ENCODE data around the gene AQP10.

Gene AQP10

DNA sequence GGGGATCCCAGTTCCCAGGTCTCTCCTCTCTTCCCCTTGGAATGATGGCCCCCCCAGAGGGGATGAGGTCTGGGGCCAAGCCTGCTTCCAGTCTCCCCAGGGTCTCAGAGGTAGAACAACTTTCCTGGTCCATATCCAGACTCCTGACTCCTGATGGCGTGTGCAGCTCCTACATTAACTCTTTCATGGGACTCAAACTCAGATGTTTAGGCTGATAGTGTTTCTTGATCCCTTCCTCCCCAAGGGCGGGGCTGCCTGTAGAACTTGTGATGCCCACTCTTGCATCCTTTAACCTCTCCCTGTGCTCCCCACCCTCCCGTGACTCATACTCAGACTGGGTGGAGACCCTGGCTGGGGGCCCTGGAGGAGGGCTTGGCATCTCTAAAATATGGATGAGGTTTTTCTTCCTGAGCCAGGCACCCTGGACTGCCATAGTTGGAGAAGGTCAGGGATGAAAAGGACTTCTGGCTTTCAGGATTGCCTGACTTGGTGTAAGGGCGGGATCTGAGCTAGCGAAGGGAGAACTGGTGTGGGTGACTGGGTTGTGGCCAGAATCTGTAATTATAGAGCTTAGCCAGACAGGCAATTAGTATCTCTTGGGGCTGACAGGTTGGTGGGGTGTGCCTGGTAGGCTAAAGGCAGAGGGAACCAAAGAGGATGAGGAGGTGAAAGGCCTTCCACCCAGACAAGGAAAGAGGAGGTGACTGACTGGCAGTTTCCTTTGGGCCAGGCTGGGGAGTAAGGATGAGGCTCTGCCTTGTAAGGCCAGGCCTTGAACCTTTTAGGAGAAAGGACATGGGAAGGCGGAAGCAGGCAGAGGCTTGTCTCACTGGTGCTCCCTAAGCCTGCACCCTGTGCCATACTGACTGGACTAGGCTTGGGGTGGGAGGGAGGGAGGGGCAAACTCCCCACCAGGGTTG lies 5.9 kb downstream of the AQP10 start:
- no peaks in the 10 kb centered on the region for H3K27me3 ChIP-seq (ENCODE audit: control insufficient read depth, insufficient read depth, low read length)
- peak overlapping the region; percentile 90 for H3K27ac ChIP-seq (ENCODE audit: low read depth, low read length)
- H3K36me3 ChIP-seq (ENCODE audit: control insufficient read depth, insufficient read depth, low read length) = peaks cover 10% of the 10 kb centered on the region
- peaks cover 25% of the 10 kb centered on the region for H3K4me1 ChIP-seq (ENCODE audit: control insufficient read depth, insufficient read depth, low read length)
- peak overlapping the region; percentile 81 for H3K4me3 ChIP-seq (ENCODE audit: low read length)
- no peak overlapping the region for H3K9ac ChIP-seq (ENCODE audit: low read length)

DNA sequence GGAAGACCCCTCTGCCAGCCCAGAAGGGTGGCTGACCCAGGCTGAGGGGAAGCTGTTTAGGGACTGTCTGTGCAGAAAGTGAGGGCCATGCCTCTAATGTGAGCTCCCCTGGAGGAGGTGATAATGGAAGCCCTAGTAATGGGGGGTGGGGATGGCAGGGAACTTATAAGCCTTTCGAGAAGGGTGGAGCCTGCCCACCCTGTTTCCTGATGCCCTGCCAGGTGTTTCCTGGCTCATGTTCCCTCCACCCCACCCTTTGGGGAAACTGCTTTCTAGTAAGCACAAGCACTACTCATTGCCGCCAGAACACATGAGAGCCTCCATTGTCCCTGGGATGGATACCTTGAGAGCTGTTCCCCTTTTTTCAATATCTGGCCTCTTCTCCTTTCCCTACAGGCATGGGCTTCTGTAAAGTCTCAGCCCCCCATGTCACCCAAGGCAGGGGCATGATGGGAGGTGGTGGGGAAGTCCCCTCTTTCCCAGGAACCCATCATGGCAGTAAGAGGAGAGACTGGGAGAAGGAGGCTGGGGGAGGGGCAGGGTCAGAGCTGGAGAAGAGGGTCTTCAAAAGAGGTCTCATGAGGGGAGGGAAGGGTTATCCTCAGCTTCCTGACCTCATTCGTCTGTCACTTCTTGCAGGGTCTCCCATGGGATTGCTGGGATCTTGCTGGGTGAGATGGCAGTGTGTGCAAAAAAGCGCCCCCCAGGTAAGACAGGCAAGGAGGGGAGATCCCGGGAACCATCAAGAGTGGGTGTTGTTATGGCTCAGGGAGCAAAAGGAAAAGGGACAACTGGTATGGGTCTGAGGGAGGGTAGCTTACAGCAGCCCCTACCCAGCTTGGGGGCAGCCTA lies 6.8 kb downstream of the AQP10 start:
- Histone ChIP-seq H3K27me3 (ENCODE audit: control insufficient read depth, insufficient read depth, low read length) (no peaks in the 10 kb centered on the region), H3K4me1 (ENCODE audit: control insufficient read depth, insufficient read depth, low read length) (peaks cover 25% of the 10 kb centered on the region), H3K36me3 (ENCODE audit: control insufficient read depth, insufficient read depth, low read length) (peaks cover 13% of the 10 kb centered on the region), H3K4me3 (ENCODE audit: low read length) (peak overlapping the region; percentile 81), H3K27ac (ENCODE audit: low read depth, low read length) (peak overlapping the region; percentile 90), H3K9ac (ENCODE audit: low read length) (no peak overlapping the region)

GRCh38 chr1:154328318-154329151 lies 7.6 kb downstream of the AQP10 start:
- peak overlapping the region; percentile 25 for H3K27ac ChIP-seq (ENCODE audit: low read depth, low read length)
- H3K9ac ChIP-seq (ENCODE audit: low read length) = peak overlapping the region; percentile 4
- H3K4me3 ChIP-seq (ENCODE audit: low read length) = peak overlapping the region; percentile 81
- H3K36me3 ChIP-seq (ENCODE audit: control insufficient read depth, insufficient read depth, low read length) = peaks cover 13% of the 10 kb centered on the region
- no peaks in the 10 kb centered on the region for H3K27me3 ChIP-seq (ENCODE audit: control insufficient read depth, insufficient read depth, low read length)
- peaks cover 25% of the 10 kb centered on the region for H3K4me1 ChIP-seq (ENCODE audit: control insufficient read depth, insufficient read depth, low read length)

GRCh38 chr1:154329152-154329521 lies 8.2 kb downstream of the AQP10 start:
- Histone ChIP-seq H3K27ac (ENCODE audit: low read depth, low read length) (no peak overlapping the region), H3K4me3 (ENCODE audit: low read length) (peak overlapping the region; percentile 62), H3K4me1 (ENCODE audit: control insufficient read depth, insufficient read depth, low read length) (peaks cover 25% of the 10 kb centered on the region), H3K27me3 (ENCODE audit: control insufficient read depth, insufficient read depth, low read length) (no peaks in the 10 kb centered on the region), H3K36me3 (ENCODE audit: control insufficient read depth, insufficient read depth, low read length) (peaks cover 15% of the 10 kb centered on the region), H3K9ac (ENCODE audit: low read length) (peak overlapping the region; percentile 4)

- Histone ChIP-seq H3K36me3 (ENCODE audit: control insufficient read depth, insufficient read depth, low read length) (peaks cover 19% of the 10 kb centered on the region), H3K4me3 (ENCODE audit: low read length) (no peak overlapping the region), H3K4me1 (ENCODE audit: control insufficient read depth, insufficient read depth, low read length) (peaks cover 30% of the 10 kb centered on the region), H3K9ac (ENCODE audit: low read length) (no peak overlapping the region), H3K27me3 (ENCODE audit: control insufficient read depth, insufficient read depth, low read length) (no peaks in the 10 kb centered on the region), H3K27ac (ENCODE audit: low read depth, low read length) (no peak overlapping the region)
These were observed 8.7 kb downstream of the AQP10 start for GRCh38 chr1:154329551-154330131.

DNA sequence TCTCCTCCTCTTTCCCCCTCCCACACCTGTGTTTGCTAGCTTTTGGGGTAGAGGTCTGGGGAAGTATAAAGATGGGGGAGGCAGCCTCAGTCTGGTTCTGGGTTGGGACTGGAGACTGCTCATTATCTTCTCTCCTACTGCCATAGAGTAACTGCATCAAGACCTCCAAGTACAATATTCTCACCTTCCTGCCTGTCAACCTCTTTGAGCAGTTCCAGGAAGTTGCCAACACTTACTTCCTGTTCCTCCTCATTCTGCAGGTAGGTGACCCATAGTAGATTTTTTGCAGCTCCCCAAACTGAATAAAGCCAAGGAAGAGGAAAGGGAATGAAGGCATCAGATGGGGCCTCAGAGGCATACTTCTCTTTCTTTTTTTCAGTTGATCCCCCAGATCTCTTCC lies 9.8 kb downstream of the AQP10 start:
- peaks cover 36% of the 10 kb centered on the region for H3K4me1 ChIP-seq (ENCODE audit: control insufficient read depth, insufficient read depth, low read length)
- H3K36me3 ChIP-seq (ENCODE audit: control insufficient read depth, insufficient read depth, low read length) = peaks cover 19% of the 10 kb centered on the region
- H3K27me3 ChIP-seq (ENCODE audit: control insufficient read depth, insufficient read depth, low read length) = no peaks in the 10 kb centered on the region
- H3K27ac ChIP-seq (ENCODE audit: low read depth, low read length) = no peak overlapping the region
- H3K4me3 ChIP-seq (ENCODE audit: low read length) = no peak overlapping the region
- H3K9ac ChIP-seq (ENCODE audit: low read length) = no peak overlapping the region

DNA sequence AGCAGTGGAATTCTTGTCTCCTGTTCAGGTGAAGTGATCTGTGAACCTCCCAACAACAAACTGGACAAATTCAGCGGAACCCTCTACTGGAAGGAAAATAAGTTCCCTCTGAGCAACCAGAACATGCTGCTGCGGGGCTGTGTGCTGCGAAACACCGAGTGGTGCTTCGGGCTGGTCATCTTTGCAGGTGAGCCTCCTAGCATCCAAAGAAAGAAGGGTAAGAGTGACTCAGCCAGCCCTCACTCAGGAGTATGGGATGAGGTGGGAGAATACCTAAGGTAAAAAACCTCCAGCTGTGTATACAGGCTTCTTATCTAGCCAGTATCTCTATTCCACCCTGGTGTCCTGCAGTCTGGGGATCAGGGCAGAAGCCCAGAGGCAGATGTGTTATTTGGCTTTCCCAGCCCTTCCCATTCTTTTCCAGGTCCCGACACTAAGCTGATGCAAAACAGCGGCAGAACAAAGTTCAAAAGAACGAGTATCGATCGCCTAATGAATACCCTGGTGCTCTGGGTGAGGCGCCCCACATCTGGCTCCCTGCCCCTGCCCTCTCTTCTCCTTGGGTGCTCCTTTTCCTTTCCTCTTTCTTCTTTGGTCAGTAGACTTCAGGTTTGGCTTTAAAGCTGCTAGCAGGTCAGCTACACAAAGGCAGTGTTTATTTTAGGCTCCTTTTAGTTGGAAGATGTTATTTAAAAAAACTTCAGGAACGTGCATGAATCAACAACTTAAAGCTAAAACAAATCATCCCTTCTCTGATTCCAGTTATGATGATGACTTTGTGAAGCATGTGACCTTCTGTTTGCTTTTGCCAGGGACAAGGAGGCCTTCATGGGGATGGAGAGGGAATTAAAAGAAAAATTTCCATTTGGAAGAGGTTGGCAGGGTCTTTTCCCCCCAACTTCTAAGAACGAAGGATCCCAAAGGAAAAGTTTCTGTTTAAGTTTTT lies 13.5 kb downstream of the AQP10 start:
- H3K36me3 ChIP-seq (ENCODE audit: control insufficient read depth, insufficient read depth, low read length) = peaks cover 25% of the 10 kb centered on the region
- no peak overlapping the region for H3K9ac ChIP-seq (ENCODE audit: low read length)
- no peaks in the 10 kb centered on the region for H3K27me3 ChIP-seq (ENCODE audit: control insufficient read depth, insufficient read depth, low read length)
- H3K4me1 ChIP-seq (ENCODE audit: control insufficient read depth, insufficient read depth, low read length) = peaks cover 13% of the 10 kb centered on the region
- peak overlapping the region; percentile 1 for H3K4me3 ChIP-seq (ENCODE audit: low read length)
- peak overlapping the region; percentile 33 for H3K27ac ChIP-seq (ENCODE audit: low read depth, low read length)

- Histone ChIP-seq H3K27me3 (ENCODE audit: control insufficient read depth, insufficient read depth, low read length) (no peaks in the 10 kb centered on the region), H3K4me1 (ENCODE audit: control insufficient read depth, insufficient read depth, low read length) (peaks cover 13% of the 10 kb centered on the region), H3K9ac (ENCODE audit: low read length) (no peak overlapping the region), H3K36me3 (ENCODE audit: control insufficient read depth, insufficient read depth, low read length) (peaks cover 25% of the 10 kb centered on the region), H3K4me3 (ENCODE audit: low read length) (peak overlapping the region; percentile 1), H3K27ac (ENCODE audit: low read depth, low read length) (peak overlapping the region; percentile 33)
These were observed 14.3 kb downstream of the AQP10 start for GRCh38 chr1:154335025-154335714.

GRCh38 chr1:154337253-154337894 lies 16.5 kb downstream of the AQP10 start:
- Histone ChIP-seq H3K4me3 (ENCODE audit: low read length) (no peak overlapping the region), H3K9ac (ENCODE audit: low read length) (no peak overlapping the region)

DNA sequence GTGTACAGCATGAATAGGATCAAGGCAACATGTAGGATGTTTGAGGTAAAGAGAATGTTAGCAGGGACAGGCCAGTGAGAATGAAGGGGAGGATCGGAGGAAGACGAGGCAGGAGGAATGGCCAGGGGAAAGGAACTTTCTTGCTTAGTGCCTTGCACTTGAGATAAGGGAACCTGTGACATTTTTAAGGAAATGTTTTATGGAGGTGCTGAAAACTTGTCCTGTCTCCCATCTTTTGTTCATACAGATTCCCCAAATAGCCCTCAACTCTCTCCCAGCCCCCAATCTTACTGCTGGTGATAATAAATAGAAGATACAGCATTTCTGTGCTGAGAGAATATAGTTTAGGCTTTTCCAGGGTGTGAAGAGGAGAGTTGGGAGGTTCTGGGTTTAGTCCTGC lies 18.0 kb downstream of the AQP10 start:
- Histone ChIP-seq H3K9ac (ENCODE audit: low read length) (no peak overlapping the region), H3K36me3 (ENCODE audit: control insufficient read depth, insufficient read depth, low read length) (peaks cover 24% of the 10 kb centered on the region), H3K4me3 (ENCODE audit: low read length) (no peak overlapping the region), H3K27me3 (ENCODE audit: control insufficient read depth, insufficient read depth, low read length) (no peaks in the 10 kb centered on the region), H3K27ac (ENCODE audit: low read depth, low read length) (no peak overlapping the region), H3K4me1 (ENCODE audit: control insufficient read depth, insufficient read depth, low read length) (peaks cover 11% of the 10 kb centered on the region)

More at GRCh38 chr1:154337253-154337894, 16.5 kb downstream of the AQP10 start:
- no peak overlapping the region for H3K27ac ChIP-seq (ENCODE audit: low read depth, low read length)
- no peaks in the 10 kb centered on the region for H3K27me3 ChIP-seq (ENCODE audit: control insufficient read depth, insufficient read depth, low read length)
- peaks cover 11% of the 10 kb centered on the region for H3K4me1 ChIP-seq (ENCODE audit: control insufficient read depth, insufficient read depth, low read length)
- H3K36me3 ChIP-seq (ENCODE audit: control insufficient read depth, insufficient read depth, low read length) = peaks cover 19% of the 10 kb centered on the region
